Measurements from ENCODE around the gene MSTO1. TPM values are rescaled to one million over a fixed set of nuclear protein-coding genes. Genes with fewer than 3 reads are reported as not detected.

Gene MSTO1
- total RNA-seq, 4 donors from 2014 or later: 11.7 to 31.6 (median 24.1) TPM

- TF ChIP-seq CTCF (IDR thresholded peaks at IDR 0.05) (no peak), POLR2A (IDR thresholded peaks at IDR 0.05) (no peak), EP300 (IDR thresholded peaks at IDR 0.05) (no peak), POLR2AphosphoS5 (IDR thresholded peaks at IDR 0.05) (no peak)
- no peaks in the 10 kb centered on the region for H3K36me3 ChIP-seq
- H3K4me3 ChIP-seq: no peak overlapping the region
- H3K27me3 ChIP-seq: no peaks in the 10 kb centered on the region
- no peak for DNase-seq (ENCODE audit: low spot score in 2 of 2)
- WGBS: 37% methylated on average over 4 of the region's 4 CpGs
- peaks cover 5% of the 10 kb centered on the region for H3K9me3 ChIP-seq
- H3K27ac ChIP-seq: peak overlapping the region; percentile 22
- H3K4me1 ChIP-seq: peaks cover 25% of the 10 kb centered on the region
These were observed 35.1 kb downstream of the MSTO1 start for GRCh38 chr1:155645034-155645598.

DNA sequence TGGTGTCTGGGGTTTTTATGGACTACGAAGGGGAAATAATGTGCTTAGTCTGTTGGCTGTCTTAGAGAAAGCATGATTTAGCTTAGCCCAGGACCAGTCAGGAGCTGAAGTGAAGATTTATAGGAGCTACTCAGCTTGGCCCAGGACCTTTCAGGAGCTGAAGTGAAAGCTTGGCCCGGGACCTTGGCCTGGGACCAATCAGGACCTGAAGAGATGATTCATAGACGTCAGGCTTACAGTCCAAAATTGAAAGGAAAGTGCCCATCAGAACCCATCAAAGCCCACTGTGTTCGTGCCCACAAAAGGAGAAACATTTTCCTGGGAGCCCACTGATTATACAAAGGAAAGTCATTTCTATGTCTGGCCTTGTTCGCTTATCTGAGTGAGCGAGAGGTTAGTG is 35.6 kb downstream of the MSTO1 start:
- Histone ChIP-seq H3K36me3 (no peaks in the 10 kb centered on the region), H3K4me1 (peaks cover 27% of the 10 kb centered on the region), H3K9me3 (peaks cover 5% of the 10 kb centered on the region), H3K27me3 (no peaks in the 10 kb centered on the region), H3K27ac (peak overlapping the region; percentile 22), H3K4me3 (no peak overlapping the region)
- WGBS: 52% methylated on average over 6 of the region's 6 CpGs
- no peak for DNase-seq (ENCODE audit: low spot score in 2 of 2)
- TF ChIP-seq POLR2AphosphoS5 (IDR thresholded peaks at IDR 0.05) (no peak), EP300 (IDR thresholded peaks at IDR 0.05) (no peak), CTCF (IDR thresholded peaks at IDR 0.05) (no peak), POLR2A (IDR thresholded peaks at IDR 0.05) (no peak)

DNA sequence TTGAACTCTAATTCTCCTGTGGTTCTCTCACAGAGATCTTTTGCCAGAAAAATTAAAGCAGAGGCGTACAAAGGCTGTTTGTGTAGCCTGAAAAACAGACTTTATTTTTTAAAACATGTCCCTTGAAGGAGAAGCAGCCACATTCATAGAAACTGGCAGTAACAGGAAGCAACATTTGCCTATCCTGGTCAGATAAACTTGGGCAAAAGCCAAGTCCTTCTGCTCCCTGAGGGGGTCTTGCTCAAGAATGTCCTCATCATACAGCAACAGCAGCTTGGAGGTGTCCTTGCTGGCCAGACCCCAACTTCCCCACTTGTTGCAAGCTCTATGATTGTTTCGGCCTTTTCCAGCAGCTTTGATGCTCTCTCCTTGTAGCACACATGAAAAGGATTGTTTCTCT is 36.3 kb downstream of the MSTO1 start:
- DNase-seq (ENCODE audit: low spot score in 2 of 2): peak in 1 of 2 donors; percentile 81

DNA sequence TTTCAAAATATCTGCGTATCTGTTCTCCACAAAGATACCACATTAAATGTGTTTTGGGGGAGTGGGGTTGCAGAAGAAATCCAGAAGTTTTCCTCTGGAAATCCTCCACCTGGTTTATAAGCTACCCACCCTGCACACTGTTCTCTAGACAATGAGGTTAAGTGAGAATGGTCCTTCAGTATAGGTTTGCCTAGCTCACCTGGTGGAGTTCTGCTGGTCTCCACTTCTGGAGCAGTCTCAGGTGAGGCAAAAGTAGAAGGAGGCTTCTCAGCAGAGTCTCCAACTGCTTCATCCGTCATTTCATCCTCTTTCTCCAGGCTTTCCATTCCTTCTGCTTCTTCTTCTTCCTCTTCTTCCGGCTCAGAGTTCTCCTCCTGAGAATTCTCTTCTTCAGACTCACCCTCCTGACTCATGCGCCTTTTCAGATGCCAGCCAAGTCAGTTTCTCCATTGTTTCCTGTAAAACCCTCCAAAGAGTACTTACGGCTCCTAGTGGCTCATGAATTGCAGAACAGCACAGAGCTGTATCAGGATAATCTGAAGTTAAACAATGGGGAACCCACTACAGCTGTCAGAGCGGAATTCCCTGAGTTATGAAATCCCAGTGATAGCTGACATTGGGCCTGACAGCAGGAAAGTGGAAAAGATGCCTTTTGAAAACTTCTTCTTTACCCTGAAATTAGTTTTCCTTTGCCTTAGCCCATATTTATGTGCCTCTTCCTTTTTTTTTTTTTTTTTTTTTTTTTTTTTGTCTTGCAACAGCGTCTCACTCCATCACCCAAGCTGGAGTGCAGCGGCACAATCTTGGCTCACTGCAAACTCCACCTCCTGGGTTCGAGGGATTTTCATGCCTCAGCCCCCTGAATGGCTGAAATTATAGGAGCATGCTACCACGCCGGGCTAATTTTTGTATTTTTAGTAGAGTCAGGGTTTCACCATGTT is 38.5 kb downstream of the MSTO1 start:
- no peak for DNase-seq (ENCODE audit: low spot score in 2 of 2)
- H3K4me3 ChIP-seq: peak overlapping the region; percentile 21
- H3K27ac ChIP-seq: peak overlapping the region; percentile 58
- peaks cover 41% of the 10 kb centered on the region for H3K4me1 ChIP-seq
- TF ChIP-seq POLR2AphosphoS5 (IDR thresholded peaks at IDR 0.05) (no peak), CTCF (IDR thresholded peaks at IDR 0.05) (peak in 1 of 2 donors; percentile 41)
- H3K27me3 ChIP-seq: no peaks in the 10 kb centered on the region
- H3K9me3 ChIP-seq: no peaks in the 10 kb centered on the region
- H3K36me3 ChIP-seq: no peaks in the 10 kb centered on the region
- WGBS: 46% methylated on average over 11 of the region's 11 CpGs

More for the DNA sequence above, 36.3 kb downstream of the MSTO1 start:
- Histone ChIP-seq H3K9me3 (peaks cover 5% of the 10 kb centered on the region), H3K4me1 (peaks cover 30% of the 10 kb centered on the region), H3K4me3 (no peak overlapping the region), H3K36me3 (no peaks in the 10 kb centered on the region), H3K27ac (peak overlapping the region; percentile 22), H3K27me3 (no peaks in the 10 kb centered on the region)
- WGBS: 74% methylated on average over 2 of the region's 2 CpGs
- TF ChIP-seq POLR2AphosphoS5 (IDR thresholded peaks at IDR 0.05) (no peak), CTCF (IDR thresholded peaks at IDR 0.05) (no peak), POLR2A (IDR thresholded peaks at IDR 0.05) (no peak), EP300 (IDR thresholded peaks at IDR 0.05) (no peak)

GRCh38 chr1:155649676-155650075 is 39.7 kb downstream of the MSTO1 start:
- no peak for TF ChIP-seq POLR2AphosphoS5 (IDR thresholded peaks at IDR 0.05)
- TF ChIP-seq POLR2A (IDR thresholded peaks at IDR 0.05): no peak
- no peak for TF ChIP-seq EP300 (IDR thresholded peaks at IDR 0.05)
- TF ChIP-seq CTCF (IDR thresholded peaks at IDR 0.05): no peak
- Histone ChIP-seq H3K27ac (no peak overlapping the region), H3K4me1 (peaks cover 41% of the 10 kb centered on the region), H3K27me3 (no peaks in the 10 kb centered on the region), H3K4me3 (no peak overlapping the region), H3K9me3 (no peaks in the 10 kb centered on the region), H3K36me3 (no peaks in the 10 kb centered on the region)
- no peak for DNase-seq (ENCODE audit: low spot score in 2 of 2)

All from suprapubic skin (tissue), 4 donors.